Duodenal mucosa (tissue), 2 donors: ENCODE measurements around the gene GINS2.

ENCODE experiments used
- H3K27ac ChIP-seq: one replicate; pipeline ENCODE4 v1.7.0; 2013; ENCODE audit warnings: low read depth, low read length
- H3K27me3 ChIP-seq, 2 donors: one replicate each; pipeline ENCODE4 v1.7.0; 2013; ENCODE audit warnings: low read length in 2 of 2, control low read depth in 1 of 2; ENCODE audit not compliant: insufficient read depth in 2 of 2, control insufficient read depth in 1 of 2
- H3K36me3 ChIP-seq, 2 donors: one replicate each; pipeline ENCODE4 v1.7.0; 2013; ENCODE audit warnings: low read length in 2 of 2, control low read depth in 1 of 2; ENCODE audit not compliant: insufficient read depth in 2 of 2, control insufficient read depth in 1 of 2
- H3K4me1 ChIP-seq, 2 donors: one replicate each; pipeline ENCODE4 v1.7.0; 2013; ENCODE audit warnings: low read length in 2 of 2, control low read depth in 1 of 2; ENCODE audit not compliant: insufficient read depth in 2 of 2, control insufficient read depth in 1 of 2
- H3K4me3 ChIP-seq, 2 donors: one replicate each; pipeline ENCODE4 v1.7.0; 2013; ENCODE audit warnings: low read length in 2 of 2, low read depth in 1 of 2
- H3K9ac ChIP-seq, 2 donors: one replicate each; pipeline ENCODE4 v1.7.0; 2013; ENCODE audit warnings: low read length in 2 of 2, low read depth in 1 of 2
- H3K9me3 ChIP-seq, 2 donors: one replicate each; pipeline ENCODE4 v1.7.0; 2013; ENCODE audit warnings: low read length in 2 of 2, control low read depth in 1 of 2; ENCODE audit not compliant: control insufficient read depth in 1 of 2

Gene GINS2

DNA sequence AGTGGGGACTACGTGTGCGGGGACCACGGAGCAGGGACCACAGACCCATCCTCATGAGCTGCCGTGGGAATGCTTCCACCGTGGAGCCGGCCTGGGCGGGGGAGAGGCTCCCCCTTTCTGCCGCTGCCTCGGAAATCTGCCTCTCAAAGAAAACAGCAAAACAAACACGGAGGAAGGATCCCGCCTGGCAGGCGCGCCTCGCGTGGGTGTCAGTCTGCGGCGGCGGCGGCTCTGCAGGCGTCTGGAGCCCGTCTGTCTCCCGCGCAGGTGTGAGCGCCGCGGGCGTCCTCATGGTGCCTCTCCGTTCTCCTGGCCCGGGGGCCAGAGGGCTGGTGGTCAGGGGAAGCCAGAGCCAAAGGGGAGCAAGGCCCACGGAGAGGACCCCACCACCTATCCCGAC lies 48.2 kb downstream of the GINS2 start:
- Histone ChIP-seq H3K36me3 (peaks cover 0 to 8% of the 10 kb centered on the region in 2 donors), H3K9ac (no peak overlapping the region), H3K4me1 (peaks cover 27 to 51% of the 10 kb centered on the region in 2 donors), H3K4me3 (no peak overlapping the region), H3K27me3 (no peaks in the 10 kb centered on the region), H3K27ac (no peak overlapping the region), H3K9me3 (no peaks in the 10 kb centered on the region)

DNA sequence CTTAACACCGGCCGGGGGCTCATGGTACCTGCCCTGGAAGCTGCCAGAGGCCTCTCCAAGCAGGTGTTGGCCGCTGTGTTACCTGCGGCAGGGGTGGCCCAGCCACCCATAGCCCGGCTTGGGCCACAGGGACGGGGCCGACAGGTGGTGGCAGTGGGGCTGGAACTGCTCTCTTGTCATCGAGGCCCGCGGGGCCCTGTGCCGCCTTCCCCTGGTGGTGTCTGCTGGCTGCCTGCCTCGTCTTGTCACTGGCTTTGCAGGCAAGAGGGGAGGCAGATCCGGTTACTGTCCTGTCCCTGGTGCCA lies 48.5 kb downstream of the GINS2 start:
- Histone ChIP-seq H3K9me3 (no peaks in the 10 kb centered on the region), H3K27ac (no peak overlapping the region), H3K36me3 (peaks cover 0 to 9% of the 10 kb centered on the region in 2 donors), H3K27me3 (no peaks in the 10 kb centered on the region), H3K4me1 (peaks cover 26 to 47% of the 10 kb centered on the region in 2 donors), H3K4me3 (no peak overlapping the region), H3K9ac (no peak overlapping the region)

DNA sequence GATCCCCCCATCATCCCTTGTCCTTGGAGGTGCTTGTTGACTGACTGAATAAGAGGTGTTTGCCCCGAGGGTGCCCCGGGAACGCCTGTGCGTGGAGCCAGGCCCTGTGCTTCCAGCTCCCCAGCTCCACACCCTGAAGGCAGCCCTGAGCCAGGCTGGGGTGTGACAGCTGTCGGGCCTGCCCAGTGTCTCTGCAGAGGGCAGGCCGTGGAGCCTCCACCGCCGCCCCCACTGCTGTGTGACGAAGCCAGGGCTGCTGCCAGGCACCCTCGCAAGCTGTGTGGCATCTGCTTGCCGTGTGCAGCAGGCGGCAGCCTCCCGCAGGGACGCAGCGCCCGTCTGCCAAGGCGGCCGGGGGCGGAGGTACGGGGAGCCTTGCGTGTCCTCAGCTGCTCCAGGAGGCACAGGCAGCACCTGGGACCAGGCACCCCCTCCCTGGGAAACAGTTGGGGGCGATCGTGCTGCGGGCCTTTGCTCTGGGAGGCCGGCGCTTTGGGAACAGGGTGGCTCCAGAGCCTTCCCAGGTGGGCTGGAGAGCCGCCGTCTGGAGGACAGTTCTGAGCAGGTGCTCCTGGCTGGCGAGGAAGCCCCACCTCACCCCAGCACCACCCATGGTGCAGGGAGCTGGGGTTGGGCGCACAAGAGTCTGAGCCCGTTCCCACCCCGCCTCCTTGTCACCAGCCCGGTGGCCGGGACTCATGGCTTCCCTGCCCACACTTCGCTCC lies 49.1 kb downstream of the GINS2 start:
- H3K27me3 ChIP-seq = no peaks in the 10 kb centered on the region
- peaks cover 21 to 42% of the 10 kb centered on the region in 2 donors for H3K4me1 ChIP-seq
- H3K9me3 ChIP-seq = no peaks in the 10 kb centered on the region
- peaks cover 0 to 9% of the 10 kb centered on the region in 2 donors for H3K36me3 ChIP-seq
- no peak overlapping the region for H3K9ac ChIP-seq
- H3K27ac ChIP-seq = no peak overlapping the region
- no peak overlapping the region for H3K4me3 ChIP-seq

DNA sequence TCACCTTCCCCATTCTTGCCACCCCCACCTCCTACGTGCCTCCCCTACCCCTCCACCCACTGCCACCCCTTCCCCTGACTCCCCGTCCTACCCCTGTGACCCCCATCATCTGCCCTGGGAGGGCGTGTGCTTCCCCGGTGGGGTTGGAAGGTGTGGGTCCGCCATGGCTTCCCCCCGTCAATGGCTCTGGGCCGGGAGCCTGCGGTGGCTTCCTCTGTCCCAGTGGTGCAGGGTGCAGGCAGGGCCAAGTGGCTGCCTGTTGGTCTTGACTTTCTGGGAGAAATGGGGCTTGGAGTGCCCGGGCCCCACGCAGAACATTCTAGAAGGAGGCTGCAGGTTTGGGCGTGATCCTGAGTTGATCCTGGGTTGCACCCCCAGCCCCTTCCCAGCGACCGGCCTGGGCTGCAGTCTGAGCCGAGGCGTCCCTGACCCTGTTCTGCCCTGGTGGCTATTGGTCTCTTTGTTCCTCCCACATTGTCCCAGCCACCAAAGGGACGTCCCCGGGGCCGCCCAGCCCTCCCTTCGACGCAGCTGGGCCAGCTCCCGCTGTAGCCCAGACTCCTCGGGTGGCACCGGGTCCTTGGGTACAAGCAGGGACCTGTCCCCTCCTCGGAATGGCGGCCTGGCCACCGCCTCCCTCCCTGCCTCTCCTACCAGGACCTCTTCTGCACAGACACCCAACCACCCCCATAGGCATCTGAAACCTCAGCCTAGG lies 49.9 kb downstream of the GINS2 start:
- Histone ChIP-seq H3K4me1 (peaks cover 18 to 36% of the 10 kb centered on the region in 2 donors), H3K9ac (no peak overlapping the region), H3K36me3 (peaks cover 0 to 16% of the 10 kb centered on the region in 2 donors), H3K27ac (no peak overlapping the region), H3K4me3 (no peak overlapping the region), H3K9me3 (no peaks in the 10 kb centered on the region), H3K27me3 (no peaks in the 10 kb centered on the region)

DNA sequence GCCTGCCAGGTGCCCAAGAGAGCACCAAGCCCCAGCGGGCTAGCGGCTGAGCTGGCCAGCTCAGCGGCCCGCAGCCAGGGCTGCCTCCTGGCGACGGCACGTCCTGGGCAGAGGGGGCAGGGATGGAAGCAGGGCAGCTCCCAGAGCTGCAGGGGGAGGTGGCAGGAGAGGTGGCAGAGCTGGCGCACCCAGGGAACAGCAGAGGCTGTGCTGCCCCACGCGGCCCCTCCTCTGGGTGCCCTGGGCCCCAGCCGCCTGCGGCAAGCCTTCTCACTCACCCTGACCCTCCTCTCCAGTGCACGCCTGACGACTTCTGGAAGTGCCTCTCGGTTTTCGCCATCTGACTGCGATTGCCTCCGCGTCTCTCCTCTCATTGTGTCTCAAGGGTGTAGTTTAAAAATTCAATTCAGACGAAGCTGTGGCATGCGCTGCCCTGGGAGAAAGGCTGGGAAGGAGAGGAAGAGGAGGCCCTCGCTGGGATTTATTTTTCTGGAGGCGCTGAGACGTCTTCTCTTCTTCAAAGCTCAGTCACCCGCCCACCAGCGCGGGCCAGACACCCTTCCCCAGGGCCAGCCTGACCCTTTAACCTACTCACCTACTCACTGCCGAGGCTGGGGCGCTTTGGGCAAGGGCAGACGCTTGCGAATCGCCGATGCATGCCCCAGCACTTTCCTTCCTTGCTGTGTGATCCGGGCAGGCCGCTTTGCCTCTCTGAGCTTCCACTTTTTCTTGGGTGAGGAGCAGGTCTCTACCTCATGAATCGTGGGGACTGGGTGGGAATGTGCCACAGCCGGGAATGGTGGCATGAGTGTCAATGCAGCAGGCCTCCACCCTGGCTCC lies 50.7 kb downstream of the GINS2 start:
- Histone ChIP-seq H3K4me1 (peaks cover 14 to 31% of the 10 kb centered on the region in 2 donors), H3K4me3 (no peak overlapping the region), H3K27me3 (no peaks in the 10 kb centered on the region), H3K9me3 (no peaks in the 10 kb centered on the region), H3K27ac (no peak overlapping the region), H3K36me3 (peaks cover 0 to 16% of the 10 kb centered on the region in 2 donors), H3K9ac (no peak overlapping the region)

DNA sequence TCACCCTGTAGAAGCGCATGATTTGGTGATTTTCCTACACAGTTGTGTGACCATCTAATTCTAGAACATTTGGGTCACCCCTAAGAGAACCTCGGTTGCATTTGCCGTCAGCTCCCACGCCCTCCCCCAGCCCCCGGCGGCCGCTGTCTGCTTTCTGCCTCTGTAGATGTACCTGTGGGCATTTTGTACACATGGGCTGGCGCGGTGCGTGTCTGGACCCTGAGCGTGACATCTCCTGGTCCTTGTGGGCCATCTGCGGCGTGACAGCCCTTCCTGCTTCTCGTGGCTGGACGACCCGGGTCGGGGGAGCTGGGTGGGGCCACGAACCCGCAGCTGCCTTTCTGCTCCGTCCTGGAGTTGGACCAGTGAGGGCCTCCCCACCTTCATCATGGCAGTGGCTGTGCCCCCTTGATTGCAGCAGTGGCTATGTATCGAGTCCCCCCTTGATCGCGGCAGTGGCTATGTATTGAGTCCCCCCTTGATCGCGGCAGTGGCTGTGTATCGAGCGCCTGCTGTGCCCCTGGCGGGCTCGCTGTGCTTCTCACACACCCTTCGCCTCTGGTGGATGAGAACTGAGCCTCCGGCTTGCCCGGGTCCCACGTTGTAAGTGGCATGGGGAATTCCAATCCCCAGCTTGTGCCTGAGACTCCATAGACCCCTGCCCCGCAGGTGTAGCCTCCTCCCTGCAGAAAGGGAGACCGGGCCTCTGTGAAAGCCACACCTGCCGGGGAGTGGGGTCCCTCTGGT lies 51.5 kb downstream of the GINS2 start:
- Histone ChIP-seq H3K27ac (no peak overlapping the region), H3K9ac (no peak overlapping the region), H3K27me3 (no peaks in the 10 kb centered on the region), H3K4me3 (no peak overlapping the region), H3K36me3 (peaks cover 0 to 16% of the 10 kb centered on the region in 2 donors), H3K9me3 (no peaks in the 10 kb centered on the region), H3K4me1 (peaks cover 14 to 29% of the 10 kb centered on the region in 2 donors)

DNA sequence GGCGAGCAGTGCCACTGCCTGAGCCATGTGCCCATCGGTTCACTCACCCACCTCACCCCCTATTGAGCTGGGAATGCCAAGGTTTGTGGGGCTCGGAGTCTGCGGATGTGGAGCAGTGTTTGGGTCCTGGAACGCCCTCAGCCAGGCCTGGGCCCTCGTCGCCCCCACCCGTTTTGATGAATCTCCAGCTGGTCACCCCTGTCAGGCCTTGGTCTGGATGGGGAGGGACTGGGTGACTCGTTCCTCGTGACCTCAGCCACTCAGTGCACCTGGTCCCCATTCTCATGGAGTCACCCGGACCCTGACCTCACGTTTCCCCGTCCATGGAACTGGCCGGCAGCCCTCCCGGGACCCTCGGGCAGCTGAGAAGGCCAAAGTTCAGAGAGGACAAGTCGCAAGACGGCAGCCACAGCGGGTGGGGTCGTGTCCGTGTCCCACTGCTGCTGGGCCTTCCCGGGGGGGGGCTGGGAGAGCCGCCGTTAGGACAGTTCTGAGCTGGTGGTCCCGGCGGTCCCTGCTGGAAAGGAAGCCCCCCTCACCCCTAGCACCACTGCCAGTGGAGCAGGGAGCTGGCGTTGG lies 52.4 kb downstream of the GINS2 start:
- H3K9me3 ChIP-seq = no peaks in the 10 kb centered on the region
- peaks cover 9 to 20% of the 10 kb centered on the region in 2 donors for H3K4me1 ChIP-seq
- H3K27ac ChIP-seq = no peak overlapping the region
- peaks cover 0 to 16% of the 10 kb centered on the region in 2 donors for H3K36me3 ChIP-seq
- no peak overlapping the region for H3K4me3 ChIP-seq
- H3K27me3 ChIP-seq = no peaks in the 10 kb centered on the region
- no peak overlapping the region for H3K9ac ChIP-seq

DNA sequence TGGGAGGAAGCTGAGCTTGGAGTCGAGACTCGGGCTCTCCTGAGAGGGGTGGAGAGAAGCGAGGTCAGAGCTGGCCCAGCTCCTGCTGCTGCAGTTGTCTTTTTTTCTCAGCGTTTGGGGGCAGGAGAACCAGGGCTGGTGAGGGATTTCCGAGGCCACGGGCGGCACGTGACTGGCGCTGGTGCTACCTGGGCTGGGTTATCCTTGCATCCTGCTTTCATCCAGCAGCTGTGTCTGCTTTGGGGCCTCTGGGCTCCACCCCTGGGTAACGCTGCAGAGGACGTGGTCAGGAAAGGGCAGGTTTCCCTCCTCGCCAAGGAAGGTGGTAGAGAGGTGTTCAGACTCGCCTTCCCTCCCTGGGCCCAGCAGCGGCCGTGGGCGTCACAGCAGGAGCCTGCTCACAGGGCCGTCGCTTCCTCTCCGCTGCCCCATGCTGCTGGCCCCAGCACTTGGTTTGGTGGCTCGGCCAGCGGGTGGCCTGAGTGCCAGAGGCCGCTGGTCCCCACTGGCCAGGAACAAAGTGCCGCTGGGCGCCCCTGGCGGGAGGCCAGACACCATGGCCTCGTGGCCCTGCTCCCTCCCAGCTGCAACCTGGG lies 53.1 kb downstream of the GINS2 start:
- no peak overlapping the region for H3K4me3 ChIP-seq
- no peak overlapping the region for H3K9ac ChIP-seq
- H3K27me3 ChIP-seq = no peaks in the 10 kb centered on the region
- H3K36me3 ChIP-seq = peaks cover 0 to 16% of the 10 kb centered on the region in 2 donors
- H3K4me1 ChIP-seq = peaks cover 7 to 14% of the 10 kb centered on the region in 2 donors
- H3K9me3 ChIP-seq = no peaks in the 10 kb centered on the region
- H3K27ac ChIP-seq = no peak overlapping the region

DNA sequence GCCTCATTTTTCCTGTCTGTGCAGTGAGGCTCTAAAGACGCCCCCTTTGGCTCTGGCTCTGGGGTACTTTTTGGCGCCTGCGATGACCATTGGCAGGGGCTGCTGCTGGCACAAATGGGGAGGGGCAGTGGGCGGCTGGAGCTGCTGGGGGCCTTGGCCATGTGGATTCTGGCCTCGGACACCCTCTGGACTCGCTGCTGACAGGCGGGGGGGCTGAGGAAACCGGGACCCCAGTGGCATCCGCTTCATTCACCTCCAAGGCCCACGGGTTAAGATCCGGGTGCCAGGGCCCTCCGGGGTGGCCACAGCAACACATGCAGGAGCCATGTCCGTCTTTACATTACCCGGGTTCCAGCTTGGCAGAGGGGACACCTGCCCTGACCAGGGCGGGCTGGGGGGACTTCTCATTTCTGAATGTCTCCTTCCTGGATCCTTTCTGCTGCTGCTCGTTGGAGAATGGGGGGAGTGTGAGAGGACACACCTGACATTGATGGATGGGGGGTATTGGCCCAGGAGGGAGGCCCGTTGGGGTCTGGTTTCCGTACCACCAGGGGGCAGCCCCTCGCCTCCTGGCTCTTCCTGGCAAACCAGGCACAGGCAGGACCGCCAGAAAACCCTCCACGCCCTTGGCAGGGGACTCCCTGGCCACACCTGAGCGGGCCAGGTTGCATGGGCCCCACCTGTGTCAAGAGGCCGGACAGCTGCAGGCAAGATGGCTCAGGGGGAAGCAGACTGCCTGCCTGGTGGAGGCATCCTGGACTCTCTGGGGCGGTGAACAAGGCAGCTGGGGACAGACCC lies 53.8 kb downstream of the GINS2 start:
- no peak overlapping the region for H3K4me3 ChIP-seq
- H3K27ac ChIP-seq = no peak overlapping the region
- peaks cover 0 to 2% of the 10 kb centered on the region in 2 donors for H3K9me3 ChIP-seq
- H3K4me1 ChIP-seq = peaks cover 7 to 11% of the 10 kb centered on the region in 2 donors
- peaks cover 0 to 19% of the 10 kb centered on the region in 2 donors for H3K36me3 ChIP-seq
- H3K9ac ChIP-seq = no peak overlapping the region
- H3K27me3 ChIP-seq = no peaks in the 10 kb centered on the region
